ENCODE results near the gene CA4.

DNA sequence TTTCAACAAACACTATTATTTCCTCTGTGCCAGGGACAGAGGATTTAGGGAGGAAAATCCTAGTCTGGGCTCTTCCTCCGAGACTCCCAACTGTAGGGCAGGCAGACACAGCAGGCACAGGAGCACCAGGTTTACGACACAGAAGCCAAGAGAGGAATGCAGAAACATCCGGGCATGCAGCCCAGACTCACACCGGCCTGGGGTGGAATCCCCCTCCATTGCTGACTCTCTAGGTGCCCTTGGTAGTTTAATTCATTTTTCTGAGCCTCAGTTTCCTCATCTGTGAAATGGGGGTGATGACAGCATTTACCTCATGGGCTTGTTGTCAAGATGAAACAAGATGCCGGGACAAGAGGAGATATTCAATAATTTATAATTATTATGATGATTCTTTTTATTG is 14.9 kb downstream of the CA4 start:
- TF ChIP-seq, protein P1, sequence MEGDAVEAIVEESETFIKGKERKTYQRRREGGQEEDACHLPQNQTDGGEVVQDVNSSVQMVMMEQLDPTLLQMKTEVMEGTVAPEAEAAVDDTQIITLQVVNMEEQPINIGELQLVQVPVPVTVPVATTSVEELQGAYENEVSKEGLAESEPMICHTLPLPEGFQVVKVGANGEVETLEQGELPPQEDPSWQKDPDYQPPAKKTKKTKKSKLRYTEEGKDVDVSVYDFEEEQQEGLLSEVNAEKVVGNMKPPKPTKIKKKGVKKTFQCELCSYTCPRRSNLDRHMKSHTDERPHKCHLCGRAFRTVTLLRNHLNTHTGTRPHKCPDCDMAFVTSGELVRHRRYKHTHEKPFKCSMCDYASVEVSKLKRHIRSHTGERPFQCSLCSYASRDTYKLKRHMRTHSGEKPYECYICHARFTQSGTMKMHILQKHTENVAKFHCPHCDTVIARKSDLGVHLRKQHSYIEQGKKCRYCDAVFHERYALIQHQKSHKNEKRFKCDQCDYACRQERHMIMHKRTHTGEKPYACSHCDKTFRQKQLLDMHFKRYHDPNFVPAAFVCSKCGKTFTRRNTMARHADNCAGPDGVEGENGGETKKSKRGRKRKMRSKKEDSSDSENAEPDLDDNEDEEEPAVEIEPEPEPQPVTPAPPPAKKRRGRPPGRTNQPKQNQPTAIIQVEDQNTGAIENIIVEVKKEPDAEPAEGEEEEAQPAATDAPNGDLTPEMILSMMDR (conservative IDR thresholded peaks at IDR 0.05; ENCODE audit: low read length), result no peak
- TF ChIP-seq EZH2phosphoT487 (IDR thresholded peaks at IDR 0.05; ENCODE audit: borderline replicate concordance, low read depth, low read length), result no peak

Measured in OCI-LY7 (cell line).